Sciatic nerve (tissue), 2 donors: ENCODE data around the gene CASP8AP2. TPM values are rescaled to one million over a fixed set of nuclear protein-coding genes. Genes with fewer than 3 reads are reported as not detected.
"Not testable (repeated sequence)": the region's sequence is repeated elsewhere in the genome, so short reads cannot be mapped to it uniquely, and the experiment has no call there.

Experiments
- ATAC-seq: fragments of 200-7000 bp; cut with Tn5 transposase; one replicate; pipeline ENCODE4 v1.9.1; 2020; ENCODE audit warnings: mild to moderate bottlenecking, moderate library complexity
- DNase-seq: peaks from one replicate; pipeline ENCODE4 v3.0.0-alpha.2; 2020; ENCODE audit warnings: low spot score
- intact Hi-C: fragments of 100-400 bp; cut with DNase I; formaldehyde crosslinking; loops from one replicate; pipeline ENCODE4 v1.14.2; 2022
- total RNA-seq: library from RNA; stranded (reverse); fragmentation: NEBNext Ultra II Directional; extraction: Animal tissue kit (Norgen Biotek cat#: 25700); gene quantifications from one replicate; pipeline ENCODE4 v1.2.1, GENCODE V29; 2021
- donor health status: DM: no; HTN: no; CAD: no.
- donor health status: DM: no; HTN: no; CAD: no.

CASP8AP2 gene
- total RNA-seq = 24.7 TPM

DNA sequence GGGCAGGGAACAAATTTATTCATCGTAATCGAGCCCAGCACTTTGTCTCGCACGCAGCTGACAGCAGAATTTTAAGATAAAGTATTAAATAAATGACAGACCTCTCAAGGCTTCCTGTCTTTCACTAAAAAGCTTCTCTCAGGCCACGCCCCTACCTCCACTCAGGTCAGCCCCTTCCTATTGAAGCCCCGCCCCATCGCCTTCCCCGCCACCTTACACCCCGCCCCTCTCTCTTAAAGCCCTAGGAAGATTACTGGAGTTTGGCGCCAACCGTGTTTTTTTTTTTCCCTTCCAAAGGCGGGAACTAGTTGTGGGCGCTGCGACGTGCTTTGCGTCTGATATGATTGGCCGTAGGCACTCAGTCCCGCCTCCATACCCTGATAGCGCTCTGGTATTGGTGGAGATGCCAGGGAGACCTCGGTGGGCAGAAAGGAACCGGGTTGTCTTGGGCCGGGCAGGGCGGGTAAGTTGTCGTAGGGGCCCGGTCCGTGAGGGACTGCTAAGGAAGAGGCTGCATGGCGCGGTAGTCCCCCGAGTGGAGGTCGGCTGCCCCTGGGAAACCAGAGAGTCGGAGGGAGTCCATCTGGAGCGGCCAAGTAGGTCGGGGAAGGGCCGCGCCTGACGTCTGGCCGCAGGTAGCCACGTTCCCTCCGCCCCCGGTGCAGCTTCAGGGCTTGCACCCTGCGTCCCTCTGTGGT, at the start of gene CASP8AP2:
Gene CASP8AP2 (plus strand): TSS at position 409 of the 698 bp plus-strand sequence.
- intact Hi-C loops = no loop called here
- ATAC-seq (peak; percentile 99), DNase-seq (peak; percentile 95)

GRCh38 chr6:89781070-89782034, 48.3 kb upstream of the CASP8AP2 start:
- no peak for ATAC-seq

DNA sequence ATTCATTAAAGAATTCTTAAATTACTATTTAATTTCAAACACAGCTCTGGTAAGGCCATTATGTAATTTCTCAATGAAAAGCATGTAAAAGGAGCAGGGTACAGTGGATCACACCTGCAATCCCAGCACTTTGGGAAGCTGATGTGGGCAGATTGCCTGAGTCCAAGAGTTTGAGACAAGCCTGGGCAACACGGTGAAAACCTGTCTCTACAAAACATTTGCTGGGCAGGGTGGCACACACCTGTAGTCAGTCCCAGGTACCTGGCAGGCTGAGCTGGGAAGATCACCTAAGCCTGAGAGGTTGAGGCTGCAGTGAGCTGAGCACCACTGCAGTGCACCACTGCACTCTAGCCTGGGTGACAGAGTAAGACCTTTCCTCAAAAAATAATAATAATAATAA, 47.5 kb upstream of the CASP8AP2 start:
- intact Hi-C loops = no loop called here
- no peak for DNase-seq
- ATAC-seq = no peak

More at GRCh38 chr6:89781070-89782034, 48.3 kb upstream of the CASP8AP2 start:
- no peak for DNase-seq
- intact Hi-C loops = no loop called here

- intact Hi-C loops, ATAC-seq, DNase-seq: not testable (repeated sequence)
These were observed 46.4 kb upstream of the CASP8AP2 start for GRCh38 chr6:89783293-89783692.

DNA sequence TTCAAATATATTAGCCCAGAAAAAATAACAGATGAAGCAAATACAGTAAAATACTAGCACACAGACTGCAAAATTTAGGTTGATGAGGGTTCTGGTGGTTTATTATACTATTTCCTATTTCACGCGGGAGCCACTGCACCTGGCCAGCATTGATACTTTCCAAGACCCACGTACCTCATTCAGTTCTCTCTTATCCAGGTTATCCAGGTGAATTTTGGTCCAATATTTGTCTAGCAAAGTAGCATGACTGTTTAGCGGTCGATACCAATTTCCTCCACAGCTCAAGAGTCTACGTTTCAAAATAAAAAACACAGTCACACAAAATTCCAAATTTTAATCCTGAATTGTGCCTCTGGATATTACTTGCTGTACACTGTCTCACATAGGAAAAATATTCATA, 44.8 kb upstream of the CASP8AP2 start:
- ATAC-seq = no peak
- intact Hi-C loops = no loop called here
- no peak for DNase-seq

GRCh38 chr6:89786970-89787369, 42.7 kb upstream of the CASP8AP2 start:
- ATAC-seq = no peak
- intact Hi-C loops = no loop called here
- DNase-seq = no peak

DNA sequence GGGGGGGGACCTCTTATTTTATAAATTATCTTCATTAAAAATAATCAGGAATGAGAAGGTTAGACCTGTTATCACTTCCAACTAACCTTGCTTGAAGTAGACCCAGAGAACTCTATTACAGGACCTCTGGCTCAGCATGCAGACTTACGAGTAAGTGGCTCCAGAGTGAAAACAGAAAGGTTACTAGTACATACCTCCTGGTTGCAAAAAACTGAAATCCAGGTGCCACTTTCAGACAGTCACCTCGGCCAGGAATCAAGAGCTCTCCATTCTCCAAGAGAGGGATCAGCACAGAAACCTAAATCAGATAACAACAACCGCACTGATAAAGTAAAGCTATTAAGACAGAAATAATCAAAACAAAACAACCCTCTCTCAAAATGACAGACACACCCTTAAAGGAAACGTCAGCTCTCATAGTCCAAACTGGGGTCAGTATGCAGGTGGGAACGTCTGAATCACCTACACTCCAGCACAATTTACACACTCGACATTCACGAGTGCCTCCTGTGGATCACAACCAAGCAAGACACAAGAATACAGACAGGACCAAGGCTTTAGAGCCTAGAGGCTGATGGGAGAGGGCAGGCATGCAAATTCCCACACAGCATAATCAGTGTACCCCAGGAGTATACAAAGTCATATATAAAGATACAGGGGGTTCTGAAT, 41.9 kb upstream of the CASP8AP2 start:
- intact Hi-C loops = no loop called here
- no peak for DNase-seq
- ATAC-seq = no peak

DNA sequence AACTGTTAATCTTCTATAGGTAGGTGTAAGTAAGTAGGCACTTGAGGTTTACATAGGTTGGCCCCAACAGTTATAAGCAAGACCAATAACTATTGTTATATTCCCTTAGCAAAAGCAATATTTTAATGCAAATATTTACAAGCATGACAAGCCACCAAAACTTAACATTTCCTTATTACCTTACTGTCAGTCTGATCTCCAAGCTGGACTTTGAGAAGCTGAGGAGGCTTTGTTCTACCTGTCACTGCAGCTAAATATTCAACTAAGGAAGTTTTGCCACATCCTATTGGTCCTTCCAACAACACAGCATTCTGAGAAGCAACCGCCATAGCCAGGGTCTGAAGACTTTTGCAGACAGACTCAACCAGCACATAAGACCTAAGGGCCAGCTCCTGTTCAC, 39.7 kb upstream of the CASP8AP2 start:
- DNase-seq (no peak), ATAC-seq (no peak)
- intact Hi-C loops = no loop called here

GRCh38 chr6:89790403-89790802, 39.3 kb upstream of the CASP8AP2 start:
- DNase-seq = no peak
- no peak for ATAC-seq
- intact Hi-C loops = no loop called here

DNA sequence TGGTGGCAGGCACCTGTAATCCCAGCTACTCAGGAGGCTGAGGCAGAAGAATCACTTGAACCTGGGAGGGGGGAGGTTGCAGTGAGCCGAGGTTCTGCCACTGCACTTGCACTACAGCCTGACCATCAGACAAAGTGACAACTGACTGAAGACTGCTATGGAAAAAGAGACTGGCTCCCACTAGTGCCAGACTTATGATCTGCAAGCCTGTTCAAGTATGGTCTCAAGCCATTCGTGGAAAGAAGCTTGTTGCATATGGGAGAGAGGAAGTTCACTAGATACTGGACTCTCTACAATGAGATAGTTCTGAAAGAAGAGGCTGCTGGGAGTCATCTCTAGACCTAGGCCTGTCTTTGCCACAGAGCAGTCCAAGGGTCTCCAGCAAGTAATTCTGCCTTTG, 36.8 kb upstream of the CASP8AP2 start:
- ATAC-seq = no peak
- intact Hi-C loops = no loop called here
- DNase-seq = no peak

GRCh38 chr6:89793586-89793985, 36.1 kb upstream of the CASP8AP2 start:
- DNase-seq (no peak), ATAC-seq (no peak)
- intact Hi-C loops = no loop called here

GRCh38 chr6:89794324-89794723, 35.4 kb upstream of the CASP8AP2 start:
- ATAC-seq = no peak
- DNase-seq = no peak
- intact Hi-C loops = no loop called here

GRCh38 chr6:89797317-89797716, 32.4 kb upstream of the CASP8AP2 start:
- intact Hi-C loops = no loop called here
- DNase-seq = no peak
- ATAC-seq = no peak

GRCh38 chr6:89799096-89799495, 30.6 kb upstream of the CASP8AP2 start:
- ATAC-seq (no peak), DNase-seq (no peak)
- intact Hi-C loops = no loop called here

DNA sequence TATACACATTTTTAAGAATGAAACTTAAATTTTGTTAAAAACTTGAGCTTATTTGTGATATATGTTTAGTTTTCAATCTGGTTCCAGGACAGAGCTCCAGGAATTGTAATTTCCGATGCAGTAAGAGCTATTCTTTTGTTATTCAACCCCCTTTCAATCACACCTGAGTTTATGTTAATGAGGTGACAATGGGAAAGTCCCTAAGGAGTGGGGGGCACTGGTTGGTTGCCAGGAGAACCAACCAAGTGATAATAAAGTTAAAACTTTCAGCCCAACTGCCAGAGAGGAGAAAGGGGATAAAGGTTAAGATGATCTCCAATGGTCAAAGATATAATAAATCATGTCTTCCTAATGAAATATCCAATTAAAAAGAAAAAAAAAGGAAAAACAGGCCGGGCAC, 29.9 kb upstream of the CASP8AP2 start:
- no peak for ATAC-seq
- no peak for DNase-seq
- intact Hi-C loops = no loop called here

DNA sequence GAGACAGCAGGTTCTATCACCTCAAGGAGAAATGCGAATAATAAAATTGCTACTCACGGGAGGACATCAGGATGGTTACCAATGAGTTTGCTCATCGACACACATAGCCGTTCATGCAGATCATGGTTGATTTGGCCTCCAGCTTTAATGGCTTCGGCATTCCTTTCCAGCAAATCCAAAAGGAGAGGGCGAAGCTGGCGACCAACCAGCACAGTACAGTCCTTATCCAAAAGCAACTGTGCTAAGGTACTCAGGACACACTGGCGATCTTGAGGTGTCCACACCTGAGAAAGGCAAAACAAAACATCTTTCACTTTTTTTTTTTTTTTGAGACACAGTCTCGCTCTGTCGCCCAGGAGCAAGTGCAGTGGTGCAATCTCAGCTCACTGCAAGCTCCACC, 26.4 kb upstream of the CASP8AP2 start:
- DNase-seq = no peak
- ATAC-seq = no peak
- intact Hi-C loops = no loop called here

DNA sequence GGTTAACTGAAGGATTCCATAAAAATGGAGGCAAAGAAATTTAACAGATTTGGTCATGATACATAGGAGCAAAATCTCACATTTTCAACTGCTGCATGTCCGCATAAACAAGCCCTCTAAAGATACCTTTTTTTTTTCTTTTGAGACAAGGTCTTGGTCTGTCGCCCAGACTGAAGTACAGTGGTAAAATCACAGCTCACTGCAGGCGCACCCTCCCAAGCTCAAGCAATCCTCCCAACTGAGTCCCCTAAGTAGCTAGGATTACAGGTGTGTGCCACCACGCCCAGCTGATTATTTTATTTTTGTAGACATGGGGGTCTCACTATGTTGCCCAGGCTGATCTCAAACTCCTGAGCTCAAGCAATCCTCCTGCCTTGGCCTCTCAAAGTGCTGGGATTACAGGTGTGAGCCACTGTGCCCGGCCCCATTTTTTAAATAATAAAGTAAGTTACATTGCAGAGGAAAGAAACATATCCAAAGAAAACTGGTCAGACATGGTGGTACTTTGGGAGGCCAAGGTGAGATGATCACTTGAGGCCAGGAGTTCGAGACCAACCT, 23.8 kb upstream of the CASP8AP2 start:
- intact Hi-C loops = no loop called here
- no peak for DNase-seq
- ATAC-seq = no peak

DNA sequence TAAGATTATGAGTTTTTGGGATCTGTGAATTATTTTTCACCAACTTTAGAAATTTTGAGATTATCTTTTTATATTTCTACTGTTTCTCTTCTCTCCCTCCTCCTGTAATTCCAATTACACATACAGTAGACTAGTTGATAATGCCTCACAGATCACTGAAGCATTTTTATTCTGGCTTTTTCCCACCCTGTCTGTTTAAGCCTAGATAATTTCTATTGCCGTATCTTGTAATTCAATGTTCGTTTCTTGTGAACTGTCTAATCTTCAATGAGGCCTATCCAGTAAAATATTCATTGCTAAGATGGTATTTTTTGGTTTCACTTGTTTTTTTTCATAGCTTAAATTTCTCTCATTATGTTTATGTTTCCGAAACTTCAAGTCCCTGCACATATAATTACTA, 22.1 kb upstream of the CASP8AP2 start:
- DNase-seq (no peak), ATAC-seq (no peak)
- intact Hi-C loops = no loop called here

DNA sequence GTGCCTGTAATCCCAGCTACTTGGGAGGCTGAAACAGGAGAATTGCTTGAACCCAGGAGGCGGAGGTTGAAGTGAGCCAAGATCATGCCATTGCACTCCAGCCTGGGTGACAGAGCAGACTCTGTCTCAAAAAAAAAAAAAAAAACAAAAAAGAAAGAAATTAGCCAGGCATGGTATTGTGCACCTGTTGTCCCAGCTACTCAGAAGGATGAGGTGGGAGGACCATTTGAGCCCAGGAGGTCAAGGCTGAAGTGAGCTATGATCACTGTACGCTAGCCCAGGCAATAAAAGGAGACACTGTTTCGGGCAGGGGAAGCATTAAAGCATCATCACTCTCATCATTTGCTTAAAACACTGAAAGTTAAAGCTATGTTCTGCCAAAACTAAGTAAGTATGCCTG, 16.3 kb upstream of the CASP8AP2 start:
- DNase-seq, intact Hi-C loops, ATAC-seq: not testable (repeated sequence)
